Endothelial cell of umbilical vein (primary cell): ENCODE data around the gene ARHGEF7. TPM values are rescaled to one million over a fixed set of nuclear protein-coding genes. Genes with fewer than 3 reads are reported as not detected.

Source experiments
- BruUV-seq: library from RNA; stranded (reverse); fragments of 400-500 nt; replicated peaks from 2 replicates; lab custom pipeline; 2021; lab: Mats Ljungman, UMichigan
- CTCF ChIA-PET: fragments of 300-600, 350-600 bp; sonication (Branson Sonifier 250); formaldehyde crosslinking; loops from one replicate; lab custom pipeline; 2021; ENCODE audit warnings: antibody characterized with exemption, inconsistent platforms; lab: Charles Lee
- POLR2A ChIA-PET: fragments of 300-600, 350-600 bp; sonication (Branson Sonifier 250); formaldehyde crosslinking; loops from one replicate; lab custom pipeline; 2021; ENCODE audit warnings: antibody characterized with exemption, inconsistent platforms; lab: Charles Lee
- DNase-seq: peaks from one replicate; pipeline ENCODE4 v3.0.0-alpha.2; 2011; ENCODE audit warnings: low read depth, low spot score
- FAIRE-seq: peaks from 2 replicates; lab custom pipeline; 2011; peaks lifted over from hg19 to GRCh38; lab: Jason Lieb, UNC
- H2AFZ ChIP-seq: 2 replicates; pipeline ENCODE4 v1.6.0; 2012; ENCODE audit warnings: low read depth, low read length, control low read depth, inconsistent platforms
- H3K27ac ChIP-seq: 2 replicates; pipeline ENCODE4 v1.5.1; 2011; ENCODE audit warnings: low read depth, mild to moderate bottlenecking, control low read depth, low read length, moderate library complexity; ENCODE audit not compliant: insufficient read depth
- H3K27me3 ChIP-seq, 2 experiments: 2 replicates each; pipeline versions ENCODE4 v1.6.0 to v1.6.1; 2011; ENCODE audit warnings: low read length in 2 of 2, mixed read lengths in 1 of 2; ENCODE audit not compliant: control insufficient read depth in 2 of 2, insufficient read depth in 2 of 2
- H3K36me3 ChIP-seq, 2 experiments: 2 replicates in 1 of 2; 3 replicates in 1 of 2; pipeline ENCODE4 v1.5.1; 2011; ENCODE audit warnings: low read length in 2 of 2, mild to moderate bottlenecking in 1 of 2, moderate library complexity in 1 of 2; ENCODE audit not compliant: control insufficient read depth in 2 of 2, insufficient read depth in 2 of 2; ENCODE audit errors: extremely low read depth in 1 of 2
- H3K4me1 ChIP-seq: 3 replicates; pipeline ENCODE4 v1.5.1; 2011; ENCODE audit warnings: mild to moderate bottlenecking, low read length; ENCODE audit not compliant: control insufficient read depth, insufficient read depth; ENCODE audit errors: extremely low read depth
- H3K4me2 ChIP-seq: 2 replicates; pipeline ENCODE4 v1.6.1; 2011; ENCODE audit warnings: low read length, control low read depth, mixed read lengths; ENCODE audit not compliant: insufficient read depth
- H3K4me3 ChIP-seq, 3 experiments: fragments of 200-600 bp in 1 of 3; sonication (generic), shearing (Covaris generic) in 1 of 3; replicated peaks in 1 of 3; 2 replicates each; pipeline ENCODE4 v1.5.1; 2011 to 2016; ENCODE audit warnings: control low read depth in 3 of 3, low read length in 3 of 3, mild to moderate bottlenecking in 2 of 3, inconsistent platforms in 1 of 3, low read depth in 1 of 3, moderate library complexity in 1 of 3; ENCODE audit not compliant: insufficient read depth in 1 of 3
- H3K79me2 ChIP-seq: 2 replicates; pipeline ENCODE4 v1.6.0; 2012; ENCODE audit warnings: low read length, inconsistent platforms; ENCODE audit not compliant: control insufficient read depth, insufficient read depth
- H3K9ac ChIP-seq: replicated peaks from 2 replicates; pipeline ENCODE3; 2011; ENCODE audit warnings: low read length, control low read depth; ENCODE audit not compliant: insufficient read depth; ENCODE audit errors: extremely low read depth
- H3K9me1 ChIP-seq: replicated peaks from 3 replicates; pipeline ENCODE4 v1.6.0; 2011; ENCODE audit warnings: mild to moderate bottlenecking, low read length; ENCODE audit not compliant: control insufficient read depth, insufficient read depth; ENCODE audit errors: extremely low read depth
- H3K9me3 ChIP-seq: replicated peaks from 2 replicates; pipeline ENCODE4 v1.5.1; 2012; ENCODE audit warnings: low read length, inconsistent platforms; ENCODE audit not compliant: control insufficient read depth, insufficient read depth
- H4K20me1 ChIP-seq: replicated peaks from 2 replicates; pipeline ENCODE3; 2011; ENCODE audit warnings: mild to moderate bottlenecking, low read length; ENCODE audit not compliant: control insufficient read depth, insufficient read depth; ENCODE audit errors: extremely low read depth
- EZH2 ChIP-seq: IDR thresholded peaks from 2 replicates; pipeline ENCODE4 v1.6.1; 2012; ENCODE audit warnings: borderline replicate concordance, low read depth, mild to moderate bottlenecking, moderate library complexity, low read length, inconsistent platforms; ENCODE audit not compliant: severe bottlenecking
- FOS ChIP-seq: IDR thresholded peaks from 2 replicates; pipeline ENCODE4 v1.6.1; 2011; ENCODE audit warnings: mild to moderate bottlenecking, low read length, moderate library complexity, borderline replicate concordance; ENCODE audit not compliant: insufficient read depth
- GATA2 ChIP-seq: IDR thresholded peaks from 2 replicates; pipeline ENCODE4 v1.7.0; 2011; ENCODE audit warnings: low read depth, mild to moderate bottlenecking, moderate library complexity, mixed read lengths, low read length; ENCODE audit not compliant: insufficient read length, insufficient read depth
- JUN ChIP-seq: IDR thresholded peaks from 2 replicates; pipeline ENCODE4 v1.6.1; 2011; ENCODE audit warnings: borderline replicate concordance, low read depth; ENCODE audit not compliant: insufficient read length, insufficient read depth
- MYC ChIP-seq: IDR thresholded peaks from one replicate; pipeline ENCODE4 v1.6.1; 2011; ENCODE audit warnings: mild to moderate bottlenecking, low read depth, low read length
- POLR2A ChIP-seq: IDR thresholded peaks from 2 replicates; pipeline ENCODE4 v1.6.1; 2012; ENCODE audit warnings: low read depth, mild to moderate bottlenecking, control low read depth, low read length
- POLR2AphosphoS5 ChIP-seq: IDR thresholded peaks from 2 replicates; pipeline ENCODE4 v1.6.1; 2012; ENCODE audit warnings: low read depth, mild to moderate bottlenecking, control low read depth, low read length, moderate library complexity; ENCODE audit not compliant: insufficient read depth
- dilution Hi-C: fragments of 300-500 bp; cut with MboI; formaldehyde crosslinking; loops from one replicate; pipeline ENCODE4 v1.15.0; 2019; ENCODE audit warnings: low sequenced_read_pairs; ENCODE audit not compliant: extremely low pct_ligation_motif_present
- intact Hi-C: fragments of 100-400 bp; cut with micrococcal nuclease; formaldehyde crosslinking; loops from one replicate; pipeline ENCODE4 v1.10.0; 2022
- polyA plus RNA-seq, 4 experiments: library from polyadenylated mRNA; depleted of rRNA in 3 of 4; stranded (reverse) in 3 of 4; unstranded in 1 of 4; fragments of >200 nt; gene quantifications; 2 replicates each; pipeline versions ENCODE4 v1.2.1 to v1.2.3, GENCODE V29; 2011 to 2012; ENCODE audit warnings: missing spikeins in 1 of 4
- total RNA-seq: library from RNA; stranded (reverse); gene quantifications from 2 replicates; pipeline ENCODE4 v1.2.3, GENCODE V29; 2021
- TF ChIP-seq, protein P1 (sequence below), 2 donors: IDR thresholded peaks; 1 replicate in 1 of 2; 2 replicates in 1 of 2; pipeline ENCODE4 v1.5.1; 2011; ENCODE audit warnings: low read length in 2 of 2, mild to moderate bottlenecking in 2 of 2, moderate library complexity in 2 of 2, control low read depth in 1 of 2, inconsistent platforms in 1 of 2, low read depth in 1 of 2; ENCODE audit not compliant: insufficient read depth in 1 of 2; ENCODE audit errors: extremely low read depth in 1 of 2

The ARHGEF7 gene
- total and polyA plus RNA-seq, 2 donors (not counting 3 experiments of a cell fraction or from before 2014, with no cell fraction given): 94.9 to 155 TPM

DNA sequence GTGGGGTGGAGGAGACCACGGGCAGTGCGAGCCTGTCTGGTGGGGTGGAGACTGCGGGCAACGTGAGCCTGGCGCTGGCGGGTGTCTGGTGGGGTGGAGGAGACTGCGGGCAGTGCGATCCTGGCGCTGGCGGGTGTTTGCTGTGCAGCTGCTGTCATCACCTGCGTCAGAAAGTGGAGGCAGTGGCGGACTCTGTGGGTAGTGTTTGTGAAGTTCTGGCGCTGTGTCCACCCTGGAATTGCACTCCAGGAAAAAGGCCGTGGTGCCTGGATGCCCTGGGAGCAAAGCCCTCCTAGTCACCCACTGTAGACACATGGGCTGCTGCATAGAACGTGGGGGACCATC, 211.5 kb downstream of the ARHGEF7 start:
- dilution Hi-C loops (no loop called here), intact Hi-C loops (no loop called here)
- CTCF ChIA-PET: no interaction called here
- no peaks in the 10 kb centered on the region for H3K9me1 ChIP-seq
- H3K4me1 ChIP-seq: no peaks in the 10 kb centered on the region
- DNase-seq (no peak), FAIRE-seq (no peak)
- H2AFZ ChIP-seq: no peak overlapping the region
- no peak overlapping the region for H3K4me3 ChIP-seq
- POLR2A ChIA-PET: no interaction called here
- no peaks in the 10 kb centered on the region for H3K9me3 ChIP-seq
- H3K4me2 ChIP-seq: no peak overlapping the region
- H3K36me3 ChIP-seq: no peaks in the 10 kb centered on the region
- no peaks in the 10 kb centered on the region for H3K27me3 ChIP-seq
- H4K20me1 ChIP-seq: no peaks in the 10 kb centered on the region
- H3K27ac ChIP-seq: no peak overlapping the region
- H3K79me2 ChIP-seq: no peaks in the 10 kb centered on the region
- TF ChIP-seq JUN (no peak), MYC (no peak), FOS (no peak), POLR2A (no peak), POLR2AphosphoS5 (no peak)
- TF ChIP-seq, protein P1, sequence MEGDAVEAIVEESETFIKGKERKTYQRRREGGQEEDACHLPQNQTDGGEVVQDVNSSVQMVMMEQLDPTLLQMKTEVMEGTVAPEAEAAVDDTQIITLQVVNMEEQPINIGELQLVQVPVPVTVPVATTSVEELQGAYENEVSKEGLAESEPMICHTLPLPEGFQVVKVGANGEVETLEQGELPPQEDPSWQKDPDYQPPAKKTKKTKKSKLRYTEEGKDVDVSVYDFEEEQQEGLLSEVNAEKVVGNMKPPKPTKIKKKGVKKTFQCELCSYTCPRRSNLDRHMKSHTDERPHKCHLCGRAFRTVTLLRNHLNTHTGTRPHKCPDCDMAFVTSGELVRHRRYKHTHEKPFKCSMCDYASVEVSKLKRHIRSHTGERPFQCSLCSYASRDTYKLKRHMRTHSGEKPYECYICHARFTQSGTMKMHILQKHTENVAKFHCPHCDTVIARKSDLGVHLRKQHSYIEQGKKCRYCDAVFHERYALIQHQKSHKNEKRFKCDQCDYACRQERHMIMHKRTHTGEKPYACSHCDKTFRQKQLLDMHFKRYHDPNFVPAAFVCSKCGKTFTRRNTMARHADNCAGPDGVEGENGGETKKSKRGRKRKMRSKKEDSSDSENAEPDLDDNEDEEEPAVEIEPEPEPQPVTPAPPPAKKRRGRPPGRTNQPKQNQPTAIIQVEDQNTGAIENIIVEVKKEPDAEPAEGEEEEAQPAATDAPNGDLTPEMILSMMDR (IDR thresholded peaks at IDR 0.05; ENCODE audit: extremely low read depth in 1 of 2, insufficient read depth in 1 of 2, low read depth in 1 of 2, low read length in 2 of 2): no peak
- no TSS peak for BruUV-seq
- no peak overlapping the region for H3K9ac ChIP-seq

DNA sequence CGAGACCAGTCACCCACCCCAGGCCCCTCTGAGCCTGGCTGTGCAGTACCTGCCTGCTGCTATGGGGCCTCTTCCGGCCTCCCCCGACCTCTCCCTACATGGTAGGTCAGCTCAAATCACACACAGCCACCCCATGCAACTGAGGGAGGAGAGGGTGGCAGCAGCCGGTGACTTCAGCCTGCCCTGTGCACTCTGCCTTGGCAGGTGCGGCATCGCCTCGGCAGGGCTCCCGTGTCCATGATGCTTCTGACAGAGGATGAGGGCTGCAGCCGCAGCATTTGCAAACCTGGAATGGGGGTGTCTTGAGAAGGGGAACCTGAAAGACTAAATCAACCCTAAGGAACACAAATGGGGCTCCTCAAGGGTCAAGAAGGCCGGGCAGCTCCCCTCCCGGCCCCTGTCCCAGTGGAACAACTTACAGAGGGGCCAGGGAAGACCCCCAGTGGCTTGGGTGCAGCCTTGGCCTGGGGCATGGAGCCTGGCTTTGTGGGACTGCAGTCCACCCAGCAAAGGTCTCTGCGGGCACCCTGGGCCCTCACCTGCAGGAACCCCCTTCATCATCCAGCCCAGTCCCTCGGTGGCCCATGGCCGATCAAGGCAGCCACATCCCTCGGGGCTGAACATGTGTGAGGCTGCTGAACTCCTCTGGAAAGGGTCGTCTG, 212.0 kb downstream of the ARHGEF7 start:
- FAIRE-seq: no peak
- no peak overlapping the region for H3K9ac ChIP-seq
- CTCF ChIA-PET: no interaction called here
- no peak overlapping the region for H2AFZ ChIP-seq
- dilution Hi-C loops: no loop called here
- H3K4me2 ChIP-seq: no peak overlapping the region
- no peaks in the 10 kb centered on the region for H3K9me1 ChIP-seq
- BruUV-seq: no TSS peak
- no peaks in the 10 kb centered on the region for H3K36me3 ChIP-seq
- no peaks in the 10 kb centered on the region for H4K20me1 ChIP-seq
- POLR2A ChIA-PET: no interaction called here
- TF ChIP-seq POLR2AphosphoS5 (no peak), POLR2A (no peak), GATA2 (no peak), EZH2 (no peak), JUN (no peak), MYC (no peak)
- TF ChIP-seq, protein P1 (IDR thresholded peaks at IDR 0.05; ENCODE audit: extremely low read depth in 1 of 2, insufficient read depth in 1 of 2, low read depth in 1 of 2, low read length in 2 of 2): no peak
- intact Hi-C loops: no loop called here
- DNase-seq: no peak
- no peak overlapping the region for H3K4me3 ChIP-seq
- H3K79me2 ChIP-seq: no peaks in the 10 kb centered on the region
- no peaks in the 10 kb centered on the region for H3K9me3 ChIP-seq
- H3K27ac ChIP-seq: no peak overlapping the region
- H3K27me3 ChIP-seq: no peaks in the 10 kb centered on the region
- no peaks in the 10 kb centered on the region for H3K4me1 ChIP-seq
